Urinary bladder (tissue), 4 donors: Measurements from ENCODE around the gene CEP72. TPM values are rescaled to one million over a fixed set of nuclear protein-coding genes. Genes with fewer than 3 reads are reported as not detected.

Experiments used
- DNase-seq: peaks from one replicate; pipeline ENCODE4 v3.0.0-alpha.2; 2015; ENCODE audit errors: extremely low spot score
- H3K27ac ChIP-seq: one replicate; pipeline ENCODE4 v1.5.1; 2013; ENCODE audit warnings: low read depth, mild to moderate bottlenecking, moderate library complexity
- H3K36me3 ChIP-seq: one replicate; pipeline ENCODE4 v1.6.1; 2013; ENCODE audit warnings: mild to moderate bottlenecking, moderate library complexity; ENCODE audit not compliant: insufficient read depth
- H3K4me1 ChIP-seq: one replicate; pipeline ENCODE4 v1.6.1; 2013; ENCODE audit warnings: mild to moderate bottlenecking, moderate library complexity; ENCODE audit not compliant: insufficient read depth
- H3K4me3 ChIP-seq: one replicate; pipeline ENCODE4 v1.5.1; 2013; ENCODE audit warnings: low read depth, low read length
- WGBS: extraction: QIAGEN DNeasy Blood & Tissue Kit; methylation state at CpG from one replicate; pipeline ENCODE4 v1.1.7; 2013; 5-methylcytosine and 5-hydroxymethylcytosine counted together
- polyA plus RNA-seq: library from polyadenylated mRNA; stranded (reverse); fragments of 200-250 nt; gene quantifications from one replicate; pipeline ENCODE4 v1.2.3, GENCODE V29; 2013
- total RNA-seq: library from RNA; depleted of rRNA; stranded (reverse); fragments of >200 nt; gene quantifications from one replicate; pipeline ENCODE4 v1.2.3, GENCODE V29; 2014
- donor health status: healthy with polysubstance abuse.
- donor health status: healthy.

The CEP72 gene
- total and polyA plus RNA-seq, 2 donors: 3.6 to 5.7 TPM

GRCh38 chr5:637581-638450 is 25.7 kb downstream of the CEP72 start:
- 95% methylated on average over 42 of the region's 42 CpGs for whole genome bisulfite sequencing
- H3K27ac ChIP-seq: no peak overlapping the region
- H3K4me1 ChIP-seq: no peaks in the 10 kb centered on the region
- H3K4me3 ChIP-seq: no peak overlapping the region
- DNase-seq: no peak
- peaks cover 10% of the 10 kb centered on the region for H3K36me3 ChIP-seq

- no peak overlapping the region for H3K27ac ChIP-seq
- H3K36me3 ChIP-seq: peaks cover 10% of the 10 kb centered on the region
- H3K4me3 ChIP-seq: no peak overlapping the region
- DNase-seq: no peak
- WGBS: 94% methylated on average over 29 of the region's 29 CpGs
- H3K4me1 ChIP-seq: no peaks in the 10 kb centered on the region
Measured at GRCh38 chr5:638501-639252, 26.5 kb downstream of the CEP72 start.

- 95% methylated on average over 9 of the region's 9 CpGs for WGBS
- no peak for DNase-seq
- Histone ChIP-seq H3K4me1 (no peaks in the 10 kb centered on the region), H3K36me3 (peaks cover 10% of the 10 kb centered on the region), H3K4me3 (no peak overlapping the region), H3K27ac (no peak overlapping the region)
Measured at GRCh38 chr5:639253-639530, 27.1 kb downstream of the CEP72 start.

DNA sequence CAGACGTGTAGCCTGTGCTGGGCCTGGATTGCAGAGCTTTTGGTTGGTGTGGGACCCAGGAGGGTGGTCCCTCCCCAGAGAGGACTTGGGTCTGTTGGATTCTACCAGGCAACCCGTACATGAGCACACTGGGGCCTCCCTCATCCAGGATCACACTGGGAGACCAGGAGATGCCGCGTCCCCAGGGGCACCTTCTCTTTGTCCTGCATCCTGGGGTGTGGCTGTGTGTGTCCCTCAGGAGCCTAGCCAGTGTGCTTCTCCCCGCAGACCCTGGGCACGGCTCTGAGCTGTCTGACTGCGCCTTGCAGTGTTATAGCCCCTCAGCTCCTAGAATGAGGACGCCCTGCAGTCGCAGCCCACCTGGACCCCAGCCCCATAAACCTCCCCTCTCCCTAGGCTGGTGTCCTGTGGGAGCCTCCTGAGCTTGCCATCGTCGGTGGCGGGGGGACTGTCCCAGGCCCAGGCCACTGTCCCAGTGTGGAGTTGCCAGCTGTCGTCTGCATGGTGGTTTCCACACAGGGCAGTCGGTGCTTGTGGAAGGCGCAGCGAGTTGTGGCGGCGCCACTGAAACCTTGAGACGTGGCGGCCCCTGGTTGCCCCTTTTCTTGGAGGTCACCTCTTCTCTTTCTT is 27.6 kb downstream of the CEP72 start:
- DNase-seq: no peak
- peaks cover 10% of the 10 kb centered on the region for H3K36me3 ChIP-seq
- no peaks in the 10 kb centered on the region for H3K4me1 ChIP-seq
- no peak overlapping the region for H3K4me3 ChIP-seq
- 94% methylated on average over 20 of the region's 20 CpGs for WGBS
- H3K27ac ChIP-seq: no peak overlapping the region

- Histone ChIP-seq H3K27ac (no peak overlapping the region), H3K4me3 (no peak overlapping the region), H3K36me3 (peaks cover 5% of the 10 kb centered on the region), H3K4me1 (no peaks in the 10 kb centered on the region)
- WGBS: 92% methylated on average over 35 of the region's 35 CpGs
- no peak for DNase-seq
Measured at GRCh38 chr5:640461-641330, 28.6 kb downstream of the CEP72 start.

DNA sequence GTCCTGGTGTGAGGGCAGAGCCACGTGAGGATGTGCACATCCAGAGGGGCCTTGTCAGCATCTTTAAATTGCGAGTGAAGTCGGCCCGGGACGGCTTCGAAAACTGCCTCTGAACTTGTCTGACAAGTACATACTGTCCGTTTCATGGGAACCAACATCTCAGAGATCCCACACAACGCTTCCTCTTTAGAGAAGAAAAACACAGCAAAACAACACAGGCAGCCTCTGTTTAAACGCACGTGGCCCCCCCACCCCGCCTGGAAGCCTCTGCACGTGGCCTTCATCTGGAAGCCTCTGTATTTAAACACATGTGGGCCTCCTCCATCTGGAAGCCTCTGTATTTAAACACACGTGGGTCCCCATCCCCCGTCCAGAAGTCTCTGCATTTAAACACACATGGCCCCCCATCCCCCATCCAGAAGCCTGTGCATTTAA is 29.2 kb downstream of the CEP72 start:
- no peak for DNase-seq
- H3K4me3 ChIP-seq: no peak overlapping the region
- 90% methylated on average over 14 of the region's 14 CpGs for WGBS
- no peaks in the 10 kb centered on the region for H3K4me1 ChIP-seq
- peaks cover 4% of the 10 kb centered on the region for H3K36me3 ChIP-seq
- no peak overlapping the region for H3K27ac ChIP-seq

GRCh38 chr5:642481-642880 is 30.3 kb downstream of the CEP72 start:
- no peak for DNase-seq

GRCh38 chr5:643351-643801 is 31.2 kb downstream of the CEP72 start:
- no peak for DNase-seq
- no peak overlapping the region for H3K4me3 ChIP-seq
- WGBS: 95% methylated on average over 21 of the region's 21 CpGs
- H3K27ac ChIP-seq: no peak overlapping the region
- peaks cover 4% of the 10 kb centered on the region for H3K36me3 ChIP-seq
- no peaks in the 10 kb centered on the region for H3K4me1 ChIP-seq

More at GRCh38 chr5:642481-642880, 30.3 kb downstream of the CEP72 start:
- Histone ChIP-seq H3K36me3 (peaks cover 4% of the 10 kb centered on the region), H3K4me1 (no peaks in the 10 kb centered on the region), H3K27ac (no peak overlapping the region), H3K4me3 (no peak overlapping the region)
- WGBS: 93% methylated on average over 14 of the region's 14 CpGs

- 95% methylated on average over 11 of the region's 11 CpGs for WGBS
- DNase-seq: no peak
- H3K27ac ChIP-seq: no peak overlapping the region
- H3K4me3 ChIP-seq: no peak overlapping the region
- peaks cover 4% of the 10 kb centered on the region for H3K36me3 ChIP-seq
- no peaks in the 10 kb centered on the region for H3K4me1 ChIP-seq
Measured at GRCh38 chr5:643811-644271, 31.7 kb downstream of the CEP72 start.

DNA sequence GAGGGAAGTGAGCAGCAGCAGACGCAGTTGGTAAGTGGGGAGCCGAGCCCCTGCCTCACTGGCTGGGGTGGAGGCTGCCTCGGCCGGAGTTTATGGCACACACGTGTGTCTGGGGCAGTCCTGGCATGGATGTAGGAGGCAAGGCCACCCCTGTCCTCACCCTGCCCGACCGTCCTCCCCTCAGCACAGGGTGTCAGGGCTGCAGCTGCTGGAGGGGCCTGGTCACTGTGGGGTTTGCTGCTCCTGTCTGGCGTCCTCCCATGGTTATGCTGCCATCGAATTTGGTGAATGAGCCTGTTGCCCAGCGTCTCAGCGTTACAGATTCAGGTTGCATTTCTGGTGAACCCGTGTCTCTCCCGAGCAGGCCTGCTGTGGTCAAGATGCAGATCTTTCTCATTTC is 32.4 kb downstream of the CEP72 start:
- Histone ChIP-seq H3K36me3 (peaks cover 4% of the 10 kb centered on the region), H3K27ac (no peak overlapping the region), H3K4me1 (no peaks in the 10 kb centered on the region), H3K4me3 (no peak overlapping the region)
- 90% methylated on average over 13 of the region's 13 CpGs for WGBS
- DNase-seq: no peak

DNA sequence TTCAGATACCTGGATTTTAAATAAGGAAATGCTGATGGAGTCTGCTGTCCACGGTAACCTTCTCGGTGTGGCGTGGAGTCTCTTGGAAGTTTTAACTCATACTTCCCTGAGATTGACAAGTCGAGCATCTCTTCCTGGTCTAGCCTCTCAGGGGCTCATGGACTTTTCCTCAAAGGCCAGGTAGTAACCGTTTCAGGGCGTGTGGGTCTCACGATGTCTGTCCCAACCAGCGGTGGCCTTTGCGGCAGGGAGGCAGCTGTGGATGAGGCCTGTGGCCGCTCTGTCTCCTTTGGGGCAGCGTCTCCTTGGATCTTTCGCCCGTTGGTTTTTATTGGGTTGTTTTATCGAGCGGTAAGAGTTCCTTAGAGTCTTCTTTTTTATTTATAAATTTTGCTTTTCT is 32.8 kb downstream of the CEP72 start:
- Histone ChIP-seq H3K4me1 (no peaks in the 10 kb centered on the region), H3K4me3 (no peak overlapping the region), H3K27ac (no peak overlapping the region), H3K36me3 (peaks cover 4% of the 10 kb centered on the region)
- WGBS: 94% methylated on average over 15 of the region's 15 CpGs
- no peak for DNase-seq

GRCh38 chr5:645421-645820 is 33.3 kb downstream of the CEP72 start:
- peaks cover 4% of the 10 kb centered on the region for H3K36me3 ChIP-seq
- H3K27ac ChIP-seq: no peak overlapping the region
- no peak overlapping the region for H3K4me3 ChIP-seq
- no peak for DNase-seq
- H3K4me1 ChIP-seq: no peaks in the 10 kb centered on the region
- 92% methylated on average over 13 of the region's 13 CpGs for WGBS
